Mesenchymal stem cell (in vitro differentiated cells and primary cell): ENCODE data around the gene CELSR1.

Experiments
- DNase-seq: peaks from one replicate; pipeline ENCODE4 v3.0.0-alpha.2; 2013
- H2AFZ ChIP-seq: one replicate; pipeline ENCODE4 v1.6.1; 2013; ENCODE audit warnings: low read depth, mild to moderate bottlenecking, control low read depth, inconsistent platforms, low read length, moderate library complexity
- H2AK5ac ChIP-seq: 2 replicates; pipeline ENCODE4 v1.6.1; 2013; ENCODE audit warnings: low read length, moderate library complexity, mild to moderate bottlenecking, inconsistent platforms; ENCODE audit not compliant: severe bottlenecking
- H2BK120ac ChIP-seq: one replicate; pipeline ENCODE4 v1.6.1; 2013; ENCODE audit warnings: low read depth, mild to moderate bottlenecking, inconsistent platforms, low read length, moderate library complexity
- H2BK12ac ChIP-seq, 2 experiments: one replicate each; pipeline ENCODE4 v1.6.1; 2013; ENCODE audit warnings: inconsistent platforms in 2 of 2, low read length in 2 of 2, mild to moderate bottlenecking in 2 of 2, moderate library complexity in 2 of 2, control low read depth in 1 of 2
- H2BK15ac ChIP-seq: one replicate; pipeline ENCODE4 v1.6.1; 2013; ENCODE audit warnings: mild to moderate bottlenecking, low read depth, inconsistent platforms; ENCODE audit not compliant: poor library complexity, severe bottlenecking
- H2BK5ac ChIP-seq: 2 replicates; pipeline ENCODE4 v1.6.1; 2013; ENCODE audit warnings: low read depth, mild to moderate bottlenecking, low read length, control low read depth, inconsistent platforms; ENCODE audit not compliant: poor library complexity, severe bottlenecking
- H3K14ac ChIP-seq, 2 experiments: one replicate each; pipeline ENCODE4 v1.6.1; 2013; ENCODE audit warnings: inconsistent platforms in 2 of 2, low read length in 2 of 2, control low read depth in 1 of 2, mild to moderate bottlenecking in 1 of 2, moderate library complexity in 1 of 2
- H3K18ac ChIP-seq, 2 experiments: one replicate each; pipeline ENCODE4 v1.6.1; 2013; ENCODE audit warnings: inconsistent platforms in 2 of 2, low read length in 2 of 2, control low read depth in 1 of 2, low read depth in 1 of 2, mild to moderate bottlenecking in 1 of 2
- H3K23ac ChIP-seq, 2 experiments: one replicate each; pipeline ENCODE4 v1.6.1; 2013; ENCODE audit warnings: inconsistent platforms in 2 of 2, low read length in 2 of 2, mild to moderate bottlenecking in 2 of 2, moderate library complexity in 2 of 2, control low read depth in 1 of 2
- H3K27ac ChIP-seq: 2 replicates; pipeline ENCODE4 v1.5.1; 2013; ENCODE audit warnings: mild to moderate bottlenecking, moderate library complexity, low read length, control low read depth, inconsistent platforms; ENCODE audit not compliant: poor library complexity, severe bottlenecking
- H3K27me3 ChIP-seq, 2 experiments: 2 replicates each; pipeline versions ENCODE4 v1.6.1 to v1.7.0; 2013; ENCODE audit warnings: low read length in 2 of 2, mild to moderate bottlenecking in 2 of 2, moderate library complexity in 2 of 2, control low read depth in 1 of 2, inconsistent platforms in 1 of 2; ENCODE audit not compliant: control insufficient read depth in 1 of 2, insufficient read depth in 1 of 2
- H3K36me3 ChIP-seq, 2 experiments: 2 replicates each; pipeline versions ENCODE4 v1.6.1 to v1.7.0; 2013; ENCODE audit warnings: low read length in 2 of 2, control low read depth in 1 of 2, inconsistent platforms in 1 of 2, low read depth in 1 of 2, mild to moderate bottlenecking in 1 of 2; ENCODE audit not compliant: insufficient read depth in 2 of 2, control insufficient read depth in 1 of 2
- H3K4ac ChIP-seq, 2 experiments: one replicate each; pipeline ENCODE4 v1.6.1; 2013; ENCODE audit warnings: inconsistent platforms in 2 of 2, low read length in 2 of 2, mild to moderate bottlenecking in 2 of 2, moderate library complexity in 2 of 2, control low read depth in 1 of 2, low read depth in 1 of 2
- H3K4me1 ChIP-seq: 2 replicates; pipeline ENCODE4 v1.6.1; 2013; ENCODE audit warnings: low read depth, low read length, control low read depth; ENCODE audit not compliant: control insufficient read depth, insufficient read depth
- H3K4me2 ChIP-seq: 2 replicates; pipeline ENCODE4 v1.6.1; 2013; ENCODE audit warnings: low read length, mild to moderate bottlenecking, inconsistent platforms; ENCODE audit not compliant: poor library complexity, severe bottlenecking
- H3K4me3 ChIP-seq, 2 experiments: 2 replicates each; pipeline versions ENCODE4 v1.5.1 to v1.7.0; 2013; ENCODE audit warnings: low read length in 2 of 2, mild to moderate bottlenecking in 2 of 2, control low read depth in 1 of 2, low read depth in 1 of 2; ENCODE audit not compliant: insufficient read depth in 1 of 2
- H3K79me1 ChIP-seq: replicated peaks from 2 replicates; pipeline ENCODE4 v1.6.1; 2013; ENCODE audit warnings: mild to moderate bottlenecking, control low read depth, low read length, inconsistent platforms; ENCODE audit not compliant: poor library complexity, severe bottlenecking
- H3K9ac ChIP-seq: 2 replicates; pipeline ENCODE4 v1.7.0; 2013; ENCODE audit warnings: mild to moderate bottlenecking, low read length, moderate library complexity
- H3K9me3 ChIP-seq: 2 replicates; pipeline ENCODE4 v1.7.0; 2013; ENCODE audit warnings: mild to moderate bottlenecking, low read length; ENCODE audit not compliant: control insufficient read depth
- H4K8ac ChIP-seq: one replicate; pipeline ENCODE4 v1.6.1; 2013; ENCODE audit warnings: inconsistent platforms, mild to moderate bottlenecking, low read length, moderate library complexity
- H4K91ac ChIP-seq: one replicate; pipeline ENCODE4 v1.6.1; 2013; ENCODE audit warnings: mild to moderate bottlenecking, low read length, inconsistent platforms
- WGBS: methylation state at CpG from one replicate; pipeline ENCODE4 v1.1.7; 2013; ENCODE audit warnings: mixed read lengths; 5-methylcytosine and 5-hydroxymethylcytosine counted together

CELSR1 gene

DNA sequence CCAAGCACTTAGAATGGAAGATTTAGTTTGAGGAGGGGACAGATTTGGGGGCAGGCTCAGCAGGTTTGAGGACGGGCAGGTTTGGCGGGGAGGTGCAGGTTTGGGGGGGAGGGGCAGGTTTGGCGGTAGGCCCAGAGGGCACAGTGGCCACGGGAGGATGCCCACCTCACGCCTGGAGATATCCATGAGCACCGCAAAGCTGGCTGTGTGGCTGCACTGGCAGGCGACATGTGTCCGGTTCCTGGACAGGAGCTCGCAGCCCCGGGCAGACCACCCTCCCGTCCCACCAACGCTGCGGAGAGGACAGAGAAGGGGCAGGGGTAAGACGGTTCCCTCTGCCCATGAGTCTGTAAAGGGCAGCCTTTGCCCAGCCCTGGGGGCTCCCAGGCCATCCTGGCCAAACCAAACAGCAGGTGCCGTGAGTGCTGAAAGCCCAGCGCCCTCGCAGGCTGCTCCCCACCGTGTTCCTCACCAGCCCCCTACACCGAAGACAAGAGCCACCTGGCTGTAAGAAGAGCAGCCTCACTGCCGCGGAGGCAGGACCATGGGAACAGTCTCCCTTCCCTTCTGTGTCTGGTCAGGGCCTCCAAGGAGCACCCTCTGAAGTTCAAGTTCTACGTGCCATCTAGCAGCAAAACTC lies 158.9 kb downstream of the CELSR1 start:
- H2BK5ac ChIP-seq: peak overlapping the region; percentile 77
- H3K4me2 ChIP-seq: no peak overlapping the region
- H3K9ac ChIP-seq: no peak overlapping the region
- H2AFZ ChIP-seq: no peak overlapping the region
- no peak overlapping the region for H2BK15ac ChIP-seq
- H3K79me1 ChIP-seq: no peaks in the 10 kb centered on the region
- DNase-seq: no peak
- H2AK5ac ChIP-seq: peak overlapping the region; percentile 55
- peak overlapping the region; percentile 93 for H3K27ac ChIP-seq
- no peak overlapping the region for H3K23ac ChIP-seq
- H3K4me1 ChIP-seq: peaks cover 55% of the 10 kb centered on the region
- H2BK120ac ChIP-seq: no peak overlapping the region
- H3K36me3 ChIP-seq: peaks cover 0 to 43% of the 10 kb centered on the region in 2 experiments
- H3K27me3 ChIP-seq: peaks cover 0 to 22% of the 10 kb centered on the region in 2 experiments
- 88% methylated on average over 20 of the region's 22 CpGs for WGBS
- no peak overlapping the region for H3K4ac ChIP-seq
- no peak overlapping the region for H4K8ac ChIP-seq
- no peak overlapping the region for H2BK12ac ChIP-seq
- H3K18ac ChIP-seq: no peak overlapping the region
- peaks cover 13% of the 10 kb centered on the region for H3K9me3 ChIP-seq
- H4K91ac ChIP-seq: no peak overlapping the region
- H3K14ac ChIP-seq: no peak overlapping the region
- H3K4me3 ChIP-seq: no peak overlapping the region

DNA sequence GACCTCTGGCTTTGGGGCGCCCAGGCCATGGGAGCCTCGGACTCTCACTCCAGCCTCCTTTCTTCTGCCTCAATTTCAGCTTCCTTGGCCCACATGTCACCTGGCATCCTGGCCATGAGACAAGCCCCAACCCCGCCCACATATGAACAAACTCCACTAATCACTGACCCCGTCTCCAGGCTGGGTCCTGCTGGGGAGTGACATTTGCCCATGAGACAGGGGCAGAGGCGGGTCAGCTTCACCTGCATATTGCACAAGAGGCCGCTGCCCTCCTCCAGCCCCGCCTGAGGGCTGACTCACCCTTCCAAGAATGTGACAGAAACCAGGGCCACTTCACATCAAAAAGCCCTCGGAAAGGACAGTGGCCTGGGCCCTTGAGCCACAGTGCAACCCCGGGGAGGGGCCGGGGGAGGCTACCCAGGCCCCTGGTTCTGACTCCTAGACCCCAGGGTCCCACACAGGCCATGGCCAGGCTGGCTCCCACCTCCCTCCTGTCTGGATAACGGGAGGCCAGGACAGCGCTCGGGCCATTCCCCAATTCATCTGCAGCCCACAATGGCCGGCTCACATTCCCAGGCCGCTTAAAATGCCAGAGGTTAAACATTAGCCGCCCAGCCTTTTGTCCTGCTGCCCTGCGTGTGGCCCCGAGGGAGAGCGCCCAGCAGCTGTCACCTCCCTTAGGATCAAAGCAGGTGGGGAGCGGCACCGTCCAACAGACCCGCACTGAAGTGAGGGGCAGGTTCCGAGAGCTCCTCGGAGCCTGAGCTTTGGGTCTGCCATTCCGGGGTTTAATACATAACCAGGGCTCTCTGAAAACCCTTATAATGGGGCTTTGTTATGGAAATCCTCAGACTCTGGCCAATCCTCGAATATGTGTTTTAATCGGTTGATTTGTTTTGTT lies 159.6 kb downstream of the CELSR1 start:
- 48% methylated on average over 27 of the region's 27 CpGs for WGBS
- H4K91ac ChIP-seq: no peak overlapping the region
- H2AFZ ChIP-seq: no peak overlapping the region
- H3K9me3 ChIP-seq: peaks cover 13% of the 10 kb centered on the region
- no peaks in the 10 kb centered on the region for H3K79me1 ChIP-seq
- no peak overlapping the region for H3K4ac ChIP-seq
- no peak overlapping the region for H3K23ac ChIP-seq
- H2BK5ac ChIP-seq: peak overlapping the region; percentile 96
- H4K8ac ChIP-seq: no peak overlapping the region
- no peak overlapping the region for H2BK12ac ChIP-seq
- H3K36me3 ChIP-seq: peaks cover 0 to 45% of the 10 kb centered on the region in 2 experiments
- H3K27me3 ChIP-seq: peaks cover 0 to 24% of the 10 kb centered on the region in 2 experiments
- no peak overlapping the region for H2BK15ac ChIP-seq
- no peak overlapping the region for H3K4me3 ChIP-seq
- peaks cover 62% of the 10 kb centered on the region for H3K4me1 ChIP-seq
- H3K14ac ChIP-seq: no peak overlapping the region
- no peak overlapping the region for H3K18ac ChIP-seq
- H2AK5ac ChIP-seq: peak overlapping the region; percentile 85
- H3K27ac ChIP-seq: peak overlapping the region; percentile 93
- no peak overlapping the region for H2BK120ac ChIP-seq
- H3K9ac ChIP-seq: no peak overlapping the region
- H3K4me2 ChIP-seq: peak overlapping the region; percentile 47
- DNase-seq: peak; percentile 42

DNA sequence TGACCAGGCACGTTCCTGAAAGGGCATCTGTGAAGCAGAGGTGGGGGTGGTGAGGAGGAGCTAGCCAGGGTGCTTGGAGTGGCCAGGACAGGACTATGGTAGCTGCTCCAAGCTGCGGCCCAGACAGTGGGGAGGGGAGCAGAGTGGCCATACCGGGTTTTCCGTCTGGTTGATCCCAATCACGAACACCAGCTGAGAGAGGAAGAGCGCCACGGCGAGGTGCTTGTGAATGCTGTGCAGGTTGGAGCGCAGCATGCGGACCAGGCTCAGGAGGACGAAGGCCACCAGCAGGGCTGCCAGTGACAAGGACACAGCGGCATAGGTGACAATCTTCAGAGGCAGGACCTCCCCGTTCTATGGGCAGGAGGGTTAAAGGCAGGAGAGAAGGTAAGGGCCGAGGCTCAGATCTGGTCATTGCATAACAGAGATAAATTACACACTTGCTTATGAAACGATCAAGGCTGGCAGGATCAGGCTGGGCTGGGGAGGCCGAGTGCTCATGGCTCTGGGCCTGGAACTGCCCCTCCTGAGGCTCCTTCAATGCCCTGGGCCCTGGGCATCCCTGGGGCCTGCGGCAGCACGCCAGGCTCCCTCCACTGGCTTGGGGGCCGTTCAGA lies 160.4 kb downstream of the CELSR1 start:
- Histone ChIP-seq H3K79me1 (no peaks in the 10 kb centered on the region), H3K4me3 (no peak overlapping the region), H4K91ac (no peak overlapping the region), H3K9ac (no peak overlapping the region), H3K9me3 (peaks cover 13% of the 10 kb centered on the region), H3K18ac (no peak overlapping the region), H3K27me3 (peaks cover 0 to 27% of the 10 kb centered on the region in 2 experiments), H3K4me2 (no peak overlapping the region), H2AFZ (no peak overlapping the region), H3K23ac (no peak overlapping the region), H3K4me1 (peaks cover 65% of the 10 kb centered on the region), H2BK15ac (no peak overlapping the region), H4K8ac (no peak overlapping the region), H3K27ac (peak overlapping the region; percentile 93), H3K36me3 (peaks cover 0 to 49% of the 10 kb centered on the region in 2 experiments), H2BK120ac (no peak overlapping the region), H2BK12ac (no peak overlapping the region), H2AK5ac (peak overlapping the region; percentile 85), H3K4ac (no peak overlapping the region), H3K14ac (no peak overlapping the region), H2BK5ac (peak overlapping the region; percentile 96)
- 89% methylated on average over 19 of the region's 19 CpGs for WGBS
- no peak for DNase-seq

DNA sequence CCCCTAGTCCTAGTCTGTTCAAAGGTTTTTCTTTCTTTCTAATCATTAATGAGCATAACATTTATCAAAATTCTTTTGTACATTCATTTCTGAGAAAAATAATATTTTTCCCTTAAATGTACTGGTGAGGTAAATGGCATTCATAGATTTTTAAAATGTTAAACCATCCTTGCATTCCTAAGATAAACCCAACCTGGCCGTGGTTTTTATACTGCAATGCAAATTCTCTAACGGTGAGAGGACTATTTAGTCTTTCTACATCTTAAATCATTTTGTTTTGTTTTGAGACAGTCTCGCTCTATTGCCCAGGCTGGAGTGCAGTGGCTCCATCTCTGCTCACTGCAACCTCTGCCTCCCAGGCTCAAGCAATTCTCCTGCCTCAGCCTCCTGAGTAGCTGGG lies 161.3 kb downstream of the CELSR1 start:
- Histone ChIP-seq H3K23ac (no peak overlapping the region), H3K27me3 (peaks cover 0 to 27% of the 10 kb centered on the region in 2 experiments), H3K14ac (no peak overlapping the region), H2AK5ac (no peak overlapping the region), H4K91ac (no peak overlapping the region), H2BK5ac (no peak overlapping the region), H2BK120ac (no peak overlapping the region), H3K4me1 (peaks cover 61% of the 10 kb centered on the region), H2AFZ (no peak overlapping the region), H3K9ac (no peak overlapping the region), H3K79me1 (no peaks in the 10 kb centered on the region), H3K36me3 (peaks cover 0 to 42% of the 10 kb centered on the region in 2 experiments), H3K4me2 (no peak overlapping the region), H3K4ac (no peak overlapping the region), H3K18ac (no peak overlapping the region), H4K8ac (no peak overlapping the region), H3K27ac (no peak overlapping the region), H3K4me3 (no peak overlapping the region), H2BK15ac (no peak overlapping the region), H3K9me3 (peaks cover 13% of the 10 kb centered on the region), H2BK12ac (no peak overlapping the region)
- WGBS: 100% methylated on average over 2 of the region's 3 CpGs
- DNase-seq: no peak
